MM.1S (cell line): Measurements from ENCODE around the gene WFDC1.

ENCODE experiments used
- CTCF ChIP-seq: fragments of 300-600 bp; sonication (generic); IDR thresholded peaks from 2 replicates; pipeline ENCODE4 v1.5.1; 2016; ENCODE audit warnings: antibody characterized with exemption, low read length, mixed read lengths
- EZH2 ChIP-seq: fragments of 300-600 bp; sonication (generic); optimal IDR thresholded peaks from 2 replicates; pipeline ENCODE3; 2017; ENCODE audit warnings: low read depth, mild to moderate bottlenecking, antibody characterized with exemption, low read length, mixed read lengths

DNA sequence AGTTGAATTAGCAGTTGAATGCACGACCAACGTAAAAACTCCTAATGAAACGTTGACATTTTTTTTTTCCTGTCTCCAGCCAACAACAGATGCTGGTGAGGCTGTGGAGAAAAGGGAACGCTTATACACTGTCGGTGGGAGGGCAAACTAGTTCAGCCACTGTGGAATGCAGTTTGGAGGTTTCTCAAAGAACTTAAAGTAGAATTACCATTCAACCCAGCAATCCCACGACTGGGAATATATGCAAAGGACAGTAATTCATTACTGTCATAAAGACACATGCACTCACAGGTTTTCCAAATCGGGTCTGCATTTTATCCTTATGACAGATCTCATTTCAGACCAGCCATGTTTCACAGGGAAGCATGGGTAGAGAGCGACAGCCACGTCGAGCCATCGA is 3.5 kb upstream of the WFDC1 start:
- TF ChIP-seq CTCF (no peak), EZH2 (no peak)
